Measurements from ENCODE around the gene NOCT.
A peak's percentile ranks its signal among the peaks of the same experiment; 100 is the strongest.
"Not testable (repeated sequence)": the region's sequence is repeated elsewhere in the genome, so short reads cannot be mapped to it uniquely, and the experiment has no call there.

The NOCT gene, protein sequence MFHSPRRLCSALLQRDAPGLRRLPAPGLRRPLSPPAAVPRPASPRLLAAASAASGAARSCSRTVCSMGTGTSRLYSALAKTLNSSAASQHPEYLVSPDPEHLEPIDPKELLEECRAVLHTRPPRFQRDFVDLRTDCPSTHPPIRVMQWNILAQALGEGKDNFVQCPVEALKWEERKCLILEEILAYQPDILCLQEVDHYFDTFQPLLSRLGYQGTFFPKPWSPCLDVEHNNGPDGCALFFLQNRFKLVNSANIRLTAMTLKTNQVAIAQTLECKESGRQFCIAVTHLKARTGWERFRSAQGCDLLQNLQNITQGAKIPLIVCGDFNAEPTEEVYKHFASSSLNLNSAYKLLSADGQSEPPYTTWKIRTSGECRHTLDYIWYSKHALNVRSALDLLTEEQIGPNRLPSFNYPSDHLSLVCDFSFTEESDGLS

DNA sequence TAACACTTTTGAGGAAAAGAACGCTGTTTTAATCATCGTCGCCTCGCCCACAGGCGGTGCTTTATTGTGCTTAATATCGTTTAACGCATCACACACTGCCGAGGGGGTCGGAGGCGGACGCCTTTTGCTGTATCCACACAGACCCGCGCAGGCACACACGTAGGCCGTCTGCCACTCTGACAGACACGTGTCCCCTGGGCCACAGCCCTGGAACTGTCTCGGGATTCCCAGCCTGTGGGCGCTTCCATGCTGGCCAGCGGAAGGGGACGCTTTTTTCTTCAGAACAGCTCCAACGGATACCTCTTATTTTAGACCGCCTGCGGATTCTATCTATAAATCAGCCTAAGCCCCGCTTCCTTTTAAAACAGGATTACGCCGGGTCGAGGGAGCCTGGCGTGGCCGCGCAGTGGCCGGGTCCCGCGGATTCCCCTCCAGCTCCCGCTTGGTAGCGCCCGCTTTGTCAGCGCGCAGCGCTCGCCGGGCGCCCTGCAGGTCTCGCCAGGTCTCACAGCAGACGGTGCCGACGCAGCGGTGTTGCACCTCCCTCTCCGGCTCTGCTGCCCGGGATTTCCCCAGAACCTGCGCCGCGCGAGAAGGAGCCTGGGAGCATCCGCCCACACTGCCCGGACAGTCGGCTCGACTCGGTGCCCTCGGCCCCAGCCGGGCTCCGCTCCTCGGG, at the start of gene NOCT:
NOCT (plus strand) TSS at position 513 of the 679 bp plus-strand sequence. CDS start 201 bp downstream, outside the sequence.
- DNase-seq: peak; percentile 59

DNA sequence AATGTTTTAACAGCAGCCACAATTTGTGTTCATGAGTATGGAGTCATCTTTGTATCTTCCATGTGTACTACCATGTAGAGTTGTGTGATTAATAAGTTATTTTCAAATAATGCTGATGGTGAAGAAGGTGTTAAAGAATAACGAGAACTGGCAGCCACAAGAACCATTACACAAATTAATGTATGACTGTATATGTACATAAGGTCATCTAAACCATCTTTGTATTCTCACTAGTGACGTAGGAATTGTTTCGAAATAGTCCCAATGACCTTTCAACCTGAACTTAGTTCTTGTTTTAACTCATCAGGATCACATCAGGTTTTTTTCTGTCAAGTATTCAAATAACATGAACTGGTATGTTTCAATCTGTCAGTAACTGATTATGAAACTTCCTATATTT, 48.3 kb upstream of the NOCT start:
- no peak for DNase-seq

DNA sequence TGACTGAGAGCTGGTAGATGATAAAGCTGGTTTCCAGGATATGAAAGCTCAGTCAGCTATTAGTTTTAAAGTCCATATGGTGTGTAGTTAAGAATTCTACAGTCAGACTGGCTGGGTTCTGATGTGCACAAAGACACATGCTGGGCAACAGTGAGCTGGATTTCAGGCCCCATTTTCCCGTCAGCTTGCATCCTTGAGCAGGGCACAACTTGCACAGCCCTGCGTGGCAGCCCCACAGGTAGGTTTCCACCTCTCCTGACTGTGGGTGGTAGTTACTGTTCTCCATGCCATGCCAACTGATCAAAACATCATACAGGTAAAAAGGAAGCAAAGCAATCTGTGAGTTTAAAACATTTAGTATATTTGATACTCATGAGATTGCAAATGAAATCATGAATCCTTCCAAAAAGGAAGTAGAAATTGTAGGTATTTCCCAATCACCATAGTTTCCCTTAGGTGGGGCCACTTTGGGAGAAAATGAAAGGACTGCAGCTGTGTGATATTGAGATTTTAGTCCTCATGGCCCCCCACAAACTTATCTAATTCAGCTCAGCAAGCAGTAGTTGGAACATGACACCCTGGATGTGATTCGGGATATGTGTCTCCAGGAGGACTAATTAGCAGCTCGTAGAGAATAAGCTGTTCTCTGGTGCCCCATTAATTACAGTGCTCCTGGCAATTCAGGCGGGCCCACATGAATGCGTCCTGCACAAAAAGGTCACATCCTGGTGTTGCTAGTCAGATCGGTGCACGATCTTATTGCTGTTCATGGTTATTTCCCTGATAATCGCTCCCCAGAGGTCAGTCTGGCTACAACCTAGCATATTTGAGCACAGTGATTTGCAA, 42.4 kb upstream of the NOCT start:
- peak; percentile 69 for DNase-seq

DNA sequence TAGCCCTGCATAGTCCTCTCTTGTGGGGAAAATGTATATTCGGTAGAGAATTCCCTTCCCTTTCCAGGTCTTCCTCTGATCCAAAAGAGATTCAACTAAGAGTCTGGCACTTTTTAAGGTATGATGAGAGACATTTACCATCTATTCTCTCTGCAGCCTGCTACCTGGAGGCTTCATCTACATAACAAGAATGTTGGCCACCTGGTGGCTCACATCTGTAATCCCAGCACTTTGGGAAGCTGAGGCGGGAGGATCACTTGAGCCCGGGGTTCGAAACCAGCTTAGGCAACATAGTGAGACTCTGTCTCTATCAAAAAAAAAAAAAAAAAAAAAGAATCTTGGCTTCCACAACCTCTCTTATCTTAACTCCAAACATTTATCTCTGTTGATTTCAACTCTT, 40.4 kb upstream of the NOCT start:
- no peak for DNase-seq

- no peak for DNase-seq
These were observed 39.1 kb upstream of the NOCT start for GRCh38 chr4:138976526-138976925.

GRCh38 chr4:138977524-138977923, 38.1 kb upstream of the NOCT start:
- DNase-seq: no peak

GRCh38 chr4:138978028-138978585, 37.5 kb upstream of the NOCT start:
- no peak for DNase-seq

DNA sequence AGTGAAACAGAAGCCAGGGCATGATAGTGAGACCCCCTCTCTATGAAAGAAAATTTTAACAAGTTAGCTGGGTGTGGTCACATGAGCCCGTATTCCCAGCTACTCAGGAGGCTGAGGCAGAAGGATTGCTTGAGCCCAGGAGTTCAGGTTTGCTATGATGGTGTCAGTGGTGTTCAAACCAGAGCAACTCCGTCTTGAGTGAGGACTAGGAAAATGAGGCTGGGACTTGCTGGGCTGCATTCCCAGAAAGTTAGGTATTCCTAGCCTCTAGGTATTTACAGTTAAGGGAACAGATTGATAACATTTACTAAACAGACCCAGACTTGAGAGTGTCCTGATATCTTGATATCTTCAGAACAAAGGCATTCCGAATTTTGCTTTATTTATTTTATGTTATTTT, 37.0 kb upstream of the NOCT start:
- DNase-seq: no peak

- DNase-seq: no peak
These were observed 35.8 kb upstream of the NOCT start for GRCh38 chr4:138979742-138980141.

DNA sequence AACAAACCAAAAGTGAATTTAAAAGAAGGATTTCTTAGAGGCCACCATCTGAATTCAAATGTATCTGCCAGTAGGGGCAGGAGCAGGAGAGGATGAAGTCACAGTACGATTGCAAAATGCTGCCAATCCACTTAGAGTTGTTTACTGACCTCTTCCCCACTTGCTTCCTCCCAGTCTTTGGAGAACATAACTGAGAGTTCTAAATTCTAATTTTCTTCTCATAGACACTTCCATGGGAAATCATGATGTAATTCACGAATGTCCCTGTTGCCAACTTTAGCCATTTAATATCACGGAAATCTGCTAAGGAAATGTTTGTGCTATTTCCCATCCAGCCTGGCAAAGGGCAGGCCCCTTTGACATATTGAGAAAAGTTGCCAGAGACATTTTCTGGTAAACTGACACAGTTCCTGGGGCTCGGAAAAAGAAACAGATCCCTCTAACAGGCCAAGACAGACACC, 33.6 kb upstream of the NOCT start:
- no peak for DNase-seq

GRCh38 chr4:138982754-138983153, 32.8 kb upstream of the NOCT start:
- no peak for DNase-seq

GRCh38 chr4:138983690-138984089, 31.9 kb upstream of the NOCT start:
- no peak for DNase-seq

DNA sequence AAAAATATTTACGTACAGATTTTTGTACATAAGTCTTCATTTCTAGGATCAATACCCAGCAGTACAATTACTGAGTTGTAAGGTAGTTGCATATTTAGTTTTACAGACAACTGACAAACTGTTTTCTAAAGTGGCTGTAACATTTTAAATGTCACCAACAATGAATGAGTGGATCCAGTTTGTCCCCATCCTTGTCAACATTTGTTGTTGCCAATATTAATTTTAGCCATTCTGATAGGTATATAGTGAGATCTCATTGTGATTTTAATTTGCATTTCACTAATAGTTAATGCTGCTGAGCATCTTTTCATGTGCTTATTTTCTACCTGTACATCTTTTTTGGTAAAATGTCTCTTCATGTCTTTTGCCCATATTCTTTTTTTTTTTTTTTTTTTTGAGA, 30.9 kb upstream of the NOCT start:
- DNase-seq: no peak

DNA sequence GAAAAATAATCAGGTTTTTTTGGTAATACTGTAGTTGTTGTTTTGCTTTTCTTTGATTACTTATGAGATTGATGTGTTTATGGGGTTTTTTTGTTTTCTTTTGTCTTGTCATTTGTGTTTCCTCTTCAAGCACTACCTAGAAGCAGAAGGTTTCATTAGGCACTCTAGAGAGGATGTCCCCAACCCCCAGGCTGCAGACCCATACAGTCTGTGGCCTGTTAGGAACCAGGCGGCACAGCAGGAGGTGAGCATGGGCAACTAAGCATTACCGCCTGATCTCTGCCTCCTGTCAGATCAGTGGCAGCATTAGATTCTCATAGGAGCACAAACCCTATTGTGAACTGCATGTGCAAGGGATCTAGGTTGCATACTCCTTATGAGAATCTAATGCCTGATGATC, 22.9 kb upstream of the NOCT start:
- no peak for DNase-seq

DNA sequence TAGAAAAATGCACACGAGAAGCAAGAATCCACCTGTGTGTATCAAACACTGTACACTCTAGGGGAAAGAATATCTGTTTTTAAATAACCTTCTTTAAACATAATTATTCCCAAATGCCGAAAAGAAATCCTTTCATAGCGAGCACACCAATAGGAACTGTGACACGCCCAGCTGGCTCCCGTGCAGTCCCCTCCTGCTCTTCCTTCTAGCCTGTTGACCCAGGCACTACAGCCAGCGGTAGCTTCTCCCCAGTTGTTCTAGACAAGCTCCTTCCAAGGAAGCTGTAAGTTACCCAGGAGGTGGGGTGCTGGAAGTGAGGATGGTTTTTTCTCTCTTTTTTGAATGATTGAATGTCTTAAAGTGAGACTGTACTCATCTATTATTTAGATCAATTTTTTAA, 19.5 kb upstream of the NOCT start:
- no peak for DNase-seq

- DNase-seq: no peak
These were observed 15.9 kb upstream of the NOCT start for GRCh38 chr4:138999666-139000065.

- not testable (repeated sequence) for DNase-seq
These were observed 15.4 kb upstream of the NOCT start for GRCh38 chr4:139000134-139000533.

GRCh38 chr4:139001430-139001829, 14.2 kb upstream of the NOCT start:
- not testable (repeated sequence) for DNase-seq

DNA sequence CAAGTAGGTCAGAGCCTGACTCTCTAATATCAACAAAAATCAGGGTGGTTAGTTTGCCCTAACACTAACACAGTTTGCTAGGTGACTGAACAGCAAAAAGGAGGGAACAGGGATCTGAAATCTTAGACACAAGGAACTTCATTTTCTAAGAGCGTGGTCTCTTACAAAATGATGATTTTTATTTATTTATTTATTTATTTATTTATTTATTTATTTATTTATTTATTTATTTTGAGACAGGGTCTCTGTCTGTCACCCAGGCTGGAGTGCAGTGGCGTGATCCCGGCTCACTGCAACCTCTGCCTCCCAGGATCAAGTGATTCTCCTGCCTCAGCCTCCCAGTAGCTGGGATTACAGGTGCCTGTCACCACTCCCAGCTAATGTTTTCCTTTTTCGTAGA, 11.9 kb upstream of the NOCT start:
- not testable (repeated sequence) for DNase-seq

GRCh38 chr4:139005774-139006173, 9.8 kb upstream of the NOCT start:
- DNase-seq: no peak

DNA sequence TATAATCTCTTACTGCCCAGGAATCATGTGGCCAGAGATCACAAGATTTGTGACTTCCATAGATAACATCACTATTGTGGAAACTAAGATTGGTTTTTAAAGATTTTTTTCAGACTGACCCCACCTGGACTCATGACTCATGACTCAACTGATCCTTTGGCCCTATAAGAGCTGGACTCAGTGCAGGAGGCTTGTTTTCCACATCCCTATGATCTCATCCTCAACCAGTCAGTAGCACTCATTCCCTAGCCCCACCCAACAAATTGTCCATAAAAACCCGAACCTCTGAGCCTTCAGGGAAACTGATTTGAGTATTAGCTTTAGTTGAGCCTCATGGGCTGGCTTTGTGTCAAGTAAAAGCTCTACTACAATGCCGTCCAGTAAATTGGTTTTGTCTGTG, 7.9 kb upstream of the NOCT start:
- no peak for DNase-seq

GRCh38 chr4:139008278-139008677, 7.3 kb upstream of the NOCT start:
- DNase-seq: not testable (repeated sequence)

DNA sequence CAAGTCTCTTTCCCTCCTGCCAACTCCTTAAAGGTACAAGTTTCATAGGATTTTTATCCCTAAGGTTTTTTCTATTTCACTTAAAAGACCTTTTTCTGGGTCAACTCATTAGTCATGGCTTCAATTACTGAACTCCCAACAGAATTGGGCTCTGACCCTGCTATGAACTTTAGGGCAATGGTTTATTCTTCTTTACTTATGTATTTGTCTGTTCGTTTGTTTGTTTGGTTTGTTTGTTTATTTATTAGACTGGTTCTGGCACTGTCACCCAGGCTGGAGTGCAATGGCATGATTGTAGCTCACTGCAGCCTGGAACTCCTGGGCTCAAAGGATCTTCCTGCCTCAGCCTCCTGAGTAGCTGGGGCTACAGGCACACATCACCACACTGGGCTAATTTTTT, 5.9 kb upstream of the NOCT start:
- DNase-seq: no peak

Measured in DMS 273 treated with DMSO at 0.1 percent for 48 hours (cell line).